SHP77 (cell line): ENCODE measurements around the gene IGFBP1.
A peak's percentile ranks its signal among the peaks of the same experiment; 100 is the strongest.

Experiments used
- DNase-seq, 2 experiments: peaks; one replicate each; lab custom pipeline; 2025; lab: John Stamatoyannopoulos, UW

IGFBP1 gene

DNA sequence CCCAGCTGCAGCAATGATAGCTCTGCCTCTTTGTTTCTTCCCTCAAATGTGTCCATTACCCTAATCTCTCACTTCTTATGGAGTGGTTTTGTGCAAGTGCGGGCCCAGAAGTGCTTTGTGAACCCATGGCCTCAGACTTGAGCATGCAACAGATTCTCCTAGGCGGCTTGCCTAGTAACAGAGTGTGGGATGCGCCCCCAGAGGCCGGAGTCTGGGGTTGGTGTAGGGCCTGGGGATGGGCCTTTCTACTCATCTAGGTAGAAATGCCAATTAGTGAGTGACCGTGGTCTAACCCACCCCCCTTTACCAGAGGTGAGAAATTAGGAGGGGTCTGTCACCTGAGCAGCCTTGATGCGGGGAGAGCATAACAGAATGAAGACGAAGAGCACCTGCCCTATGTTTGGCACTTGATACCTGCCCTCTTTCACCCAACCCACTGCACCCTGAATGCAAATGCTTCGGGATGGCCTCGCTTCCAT lies 7.0 kb upstream of the IGFBP1 start:
- DNase-seq = no peak

DNA sequence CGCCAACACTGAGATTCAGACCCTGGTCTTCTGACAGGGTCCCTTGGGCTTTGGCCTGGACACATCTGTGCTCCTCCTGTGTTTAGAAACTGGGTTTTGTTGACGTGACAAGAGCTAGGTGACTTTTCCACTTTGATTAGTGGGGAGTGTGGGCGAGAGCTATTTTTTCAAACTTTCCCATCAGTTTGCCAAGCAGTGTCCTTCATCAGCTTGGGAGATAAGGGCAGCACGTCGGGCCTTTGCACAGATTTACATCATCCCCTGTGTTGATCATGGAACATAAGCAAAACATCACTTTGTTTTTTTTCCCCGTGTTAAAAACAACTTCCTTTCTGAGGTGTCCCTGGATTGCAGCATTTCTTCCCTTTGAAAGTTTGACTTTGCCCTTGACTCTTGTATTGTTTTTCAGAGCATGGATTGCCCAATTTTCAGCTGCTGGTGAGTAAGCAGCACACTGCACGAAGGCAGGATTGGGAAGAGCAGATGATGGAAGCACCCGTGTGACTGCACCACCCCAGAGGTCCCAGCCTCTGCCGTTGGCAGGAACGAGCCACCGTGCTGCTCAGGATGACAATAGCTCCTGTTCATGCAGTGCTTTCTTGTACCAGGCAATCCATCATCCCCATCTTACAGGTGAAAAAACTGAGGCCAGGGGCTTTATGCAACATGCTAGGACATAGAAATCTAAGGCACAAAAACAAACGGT lies 6.4 kb upstream of the IGFBP1 start:
- no peak for DNase-seq

DNA sequence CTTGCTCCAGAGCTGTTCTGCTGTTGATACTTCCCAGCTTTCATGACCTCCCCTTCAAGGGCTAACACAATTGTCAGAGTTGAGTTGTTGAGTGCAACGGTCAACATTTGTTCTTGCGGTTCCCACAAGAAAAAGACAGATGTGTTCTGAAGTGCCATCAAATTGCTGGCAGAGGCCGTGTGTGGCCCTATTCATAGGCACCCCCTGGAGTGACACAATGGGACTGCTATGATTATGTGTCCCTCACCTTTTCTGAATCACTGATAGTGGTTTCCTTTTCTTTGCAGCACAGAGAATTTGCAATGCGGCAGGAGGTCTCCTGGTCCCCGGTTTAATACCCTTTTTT lies 5.8 kb upstream of the IGFBP1 start:
- DNase-seq = peak; percentile 62 to 70

DNA sequence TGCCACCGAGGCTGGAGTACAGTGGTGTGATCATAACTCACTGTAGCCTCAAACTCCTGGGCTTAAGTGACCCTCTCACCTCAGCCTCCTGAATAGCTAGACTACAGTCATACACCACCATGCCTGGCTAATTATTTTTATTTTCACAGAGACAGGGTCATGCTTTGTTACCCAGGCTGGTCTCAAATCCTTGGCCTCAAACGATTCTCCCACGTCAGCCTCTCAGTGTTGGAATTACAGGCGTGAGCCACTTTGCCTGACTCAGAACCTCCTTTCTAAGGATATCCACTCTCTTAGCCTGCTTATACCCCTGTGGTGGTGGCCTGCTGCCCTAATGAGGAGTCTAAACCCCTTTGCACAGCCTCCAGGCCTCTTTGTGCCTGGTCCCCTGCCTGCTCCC lies 4.2 kb upstream of the IGFBP1 start:
- DNase-seq = no peak

DNA sequence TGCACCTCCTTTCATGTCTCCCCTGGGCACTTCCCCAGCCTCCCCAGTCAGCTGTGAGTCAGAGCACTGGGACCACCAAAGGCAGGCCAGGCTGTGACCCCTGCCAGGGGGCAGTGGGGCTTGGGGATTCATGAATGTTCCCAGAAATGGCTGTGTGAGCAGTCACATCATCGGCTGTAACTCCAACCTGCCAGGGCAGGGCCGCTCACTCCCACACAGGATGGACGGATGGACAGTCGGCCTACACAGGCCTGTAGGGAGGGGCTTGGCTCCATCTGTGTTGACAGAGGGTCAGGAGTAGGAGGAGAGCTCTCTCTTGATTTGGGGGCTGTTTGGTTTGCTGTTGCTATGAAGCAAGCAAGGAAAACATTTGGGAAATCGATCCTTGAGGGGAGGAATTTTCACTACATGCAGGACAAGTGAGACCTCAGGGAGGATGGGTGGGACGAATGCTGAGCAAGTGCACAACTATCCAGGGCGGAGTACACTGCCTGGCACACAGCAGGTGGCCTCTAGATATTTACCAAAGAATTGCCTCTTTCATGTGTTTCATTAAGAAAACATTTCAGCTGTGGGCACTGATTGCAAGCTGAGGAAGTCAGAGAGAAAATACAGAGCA lies 2.9 kb upstream of the IGFBP1 start:
- peak in 1 of 2 experiments; percentile 22 for DNase-seq

DNA sequence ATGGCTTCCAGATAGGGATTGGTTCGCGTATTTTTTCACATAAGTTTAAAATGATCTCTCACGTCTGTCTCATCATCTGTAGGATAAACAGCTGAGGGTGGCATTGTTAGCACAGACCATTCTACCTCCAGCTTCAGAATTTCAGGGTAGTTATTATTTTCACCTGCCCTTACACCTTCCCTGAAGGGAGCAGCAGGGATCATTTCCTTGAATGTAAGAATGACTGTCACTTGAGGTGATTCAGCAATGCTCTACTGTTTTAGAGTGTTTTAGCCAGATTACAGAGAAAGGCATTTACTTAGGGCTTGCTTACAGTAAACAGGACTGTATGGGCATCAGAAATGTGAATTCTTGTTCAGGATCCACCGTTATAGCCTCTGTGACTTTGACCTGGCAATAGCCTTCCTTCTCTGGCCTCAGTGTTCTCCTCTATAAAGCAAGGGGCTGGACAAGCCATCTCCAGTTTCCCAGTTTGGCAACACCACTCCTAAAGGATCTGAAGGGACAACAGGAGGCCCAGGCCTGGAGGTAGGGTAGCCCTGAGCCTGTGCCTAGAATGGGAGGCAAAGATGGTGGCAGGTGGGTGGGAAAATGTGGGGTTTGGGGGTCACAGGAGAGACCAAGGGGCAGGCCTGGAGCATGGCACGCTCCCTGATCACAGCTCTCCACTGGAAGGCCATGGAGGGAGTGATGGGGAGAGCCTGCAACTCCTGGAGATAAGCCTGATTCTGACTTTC lies 1.2 kb upstream of the IGFBP1 start:
- no peak for DNase-seq

DNA sequence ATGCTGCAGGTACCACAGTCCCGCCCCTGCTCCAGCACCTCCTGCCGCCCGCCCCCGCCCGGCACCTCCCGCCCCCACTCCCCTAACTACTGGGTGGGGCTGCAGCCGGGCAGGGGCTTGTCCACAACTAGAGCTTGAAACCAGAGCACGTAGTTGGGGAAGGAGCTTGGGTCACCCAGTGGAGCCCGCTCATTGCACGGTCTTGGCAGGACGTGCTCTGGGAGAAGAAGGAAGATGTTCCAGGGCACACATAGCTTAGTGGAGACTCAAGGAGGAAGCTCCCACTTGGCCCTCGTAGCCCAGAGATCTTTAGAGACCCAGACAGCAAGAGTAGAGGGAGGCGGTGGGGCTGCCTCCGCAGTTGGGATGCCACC lies 692 bp downstream of the IGFBP1 start:
- no peak for DNase-seq

DNA sequence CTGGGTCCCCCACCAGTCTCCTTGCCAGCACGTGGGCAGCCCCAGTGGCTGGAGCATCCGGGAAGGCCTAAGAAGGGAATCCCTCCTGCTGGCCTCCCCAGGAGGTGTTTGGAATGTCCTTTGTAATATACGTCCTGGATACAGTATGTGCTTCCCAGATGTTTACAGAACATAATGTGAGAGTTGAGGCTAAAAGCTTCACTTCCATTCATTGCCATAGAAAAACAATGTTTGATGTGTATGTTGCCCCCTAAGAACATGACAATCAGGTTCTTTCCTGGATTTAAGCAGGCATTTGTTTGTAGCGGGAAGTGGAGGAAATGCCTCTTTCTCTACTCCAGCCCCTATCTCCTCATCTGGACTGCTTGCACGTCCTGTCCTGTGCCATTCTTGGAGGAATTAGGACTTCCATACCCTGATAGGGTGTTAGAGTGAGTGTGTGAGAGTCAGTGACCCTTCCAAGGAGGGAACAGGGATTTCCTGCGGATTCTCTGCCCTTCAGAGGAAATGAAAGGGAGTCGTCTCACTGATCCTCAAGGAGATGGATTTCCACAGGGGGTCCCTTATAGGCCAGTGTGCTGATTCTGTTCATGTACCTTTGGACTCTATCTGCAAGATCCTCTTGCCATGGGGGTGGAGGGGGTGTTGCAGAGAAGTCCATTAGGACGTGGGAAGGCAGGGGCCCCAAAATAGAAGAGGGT lies 1.2 kb downstream of the IGFBP1 start:
- DNase-seq = no peak

DNA sequence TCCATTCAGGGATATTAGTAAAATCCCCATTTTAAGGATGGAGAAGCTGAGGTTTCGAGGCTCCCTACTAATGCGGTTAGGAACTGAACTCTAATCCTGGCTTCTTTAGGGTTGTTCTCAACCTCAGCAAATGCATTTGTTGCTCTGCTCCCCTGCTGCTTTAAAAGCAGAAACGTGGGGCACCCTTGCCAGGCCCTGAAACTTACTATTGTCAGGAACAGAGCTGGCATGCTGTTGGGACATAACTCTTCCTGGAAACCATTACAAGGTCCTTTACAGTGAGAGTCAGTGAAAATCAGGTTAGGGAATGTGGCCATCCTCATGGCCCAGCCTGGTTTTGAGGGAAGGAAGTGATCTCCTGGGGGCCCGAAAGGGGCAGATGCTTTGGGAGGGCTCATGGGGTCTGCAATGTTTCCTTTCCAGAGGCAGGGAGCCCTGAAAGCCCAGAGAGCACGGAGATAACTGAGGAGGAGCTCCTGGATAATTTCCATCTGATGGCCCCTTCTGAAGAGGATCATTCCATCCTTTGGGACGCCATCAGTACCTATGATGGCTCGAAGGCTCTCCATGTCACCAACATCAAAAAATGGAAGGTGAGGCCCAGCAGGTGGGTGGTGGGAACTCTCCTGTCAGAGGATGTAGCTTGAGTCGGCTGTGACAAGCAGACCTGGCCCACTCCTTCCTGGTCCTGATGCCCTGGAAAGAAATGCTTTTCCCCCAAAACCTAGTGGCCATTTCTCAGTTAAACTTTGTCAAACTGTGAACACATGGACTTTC lies 2.0 kb downstream of the IGFBP1 start:
- no peak for DNase-seq

DNA sequence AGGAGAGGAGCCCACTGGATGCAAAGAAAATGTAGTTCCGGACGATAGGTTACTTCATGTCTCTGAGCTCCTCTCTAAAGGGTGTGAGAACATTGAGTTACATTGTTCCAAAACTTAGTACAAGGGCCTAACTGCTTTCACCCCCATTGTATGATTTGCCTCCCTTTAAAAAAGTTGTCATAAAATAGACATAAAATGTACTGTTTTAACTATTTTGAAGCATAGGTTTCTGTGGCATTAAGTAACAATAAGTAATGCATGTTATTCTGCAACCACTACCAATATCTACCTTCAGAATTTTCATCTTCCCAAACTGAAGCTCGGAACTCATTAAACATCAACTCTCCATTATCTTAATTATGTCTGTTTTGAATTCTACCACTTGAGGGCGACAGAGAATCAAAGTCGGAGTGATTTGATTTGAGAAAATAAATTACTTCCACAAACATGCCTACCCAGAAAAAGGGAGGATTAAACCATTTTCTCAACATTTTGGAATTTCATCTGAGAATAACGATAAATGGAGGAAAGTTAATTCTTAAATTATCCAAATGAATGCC lies 2.7 kb downstream of the IGFBP1 start:
- DNase-seq = peak; percentile 31 to 40

DNA sequence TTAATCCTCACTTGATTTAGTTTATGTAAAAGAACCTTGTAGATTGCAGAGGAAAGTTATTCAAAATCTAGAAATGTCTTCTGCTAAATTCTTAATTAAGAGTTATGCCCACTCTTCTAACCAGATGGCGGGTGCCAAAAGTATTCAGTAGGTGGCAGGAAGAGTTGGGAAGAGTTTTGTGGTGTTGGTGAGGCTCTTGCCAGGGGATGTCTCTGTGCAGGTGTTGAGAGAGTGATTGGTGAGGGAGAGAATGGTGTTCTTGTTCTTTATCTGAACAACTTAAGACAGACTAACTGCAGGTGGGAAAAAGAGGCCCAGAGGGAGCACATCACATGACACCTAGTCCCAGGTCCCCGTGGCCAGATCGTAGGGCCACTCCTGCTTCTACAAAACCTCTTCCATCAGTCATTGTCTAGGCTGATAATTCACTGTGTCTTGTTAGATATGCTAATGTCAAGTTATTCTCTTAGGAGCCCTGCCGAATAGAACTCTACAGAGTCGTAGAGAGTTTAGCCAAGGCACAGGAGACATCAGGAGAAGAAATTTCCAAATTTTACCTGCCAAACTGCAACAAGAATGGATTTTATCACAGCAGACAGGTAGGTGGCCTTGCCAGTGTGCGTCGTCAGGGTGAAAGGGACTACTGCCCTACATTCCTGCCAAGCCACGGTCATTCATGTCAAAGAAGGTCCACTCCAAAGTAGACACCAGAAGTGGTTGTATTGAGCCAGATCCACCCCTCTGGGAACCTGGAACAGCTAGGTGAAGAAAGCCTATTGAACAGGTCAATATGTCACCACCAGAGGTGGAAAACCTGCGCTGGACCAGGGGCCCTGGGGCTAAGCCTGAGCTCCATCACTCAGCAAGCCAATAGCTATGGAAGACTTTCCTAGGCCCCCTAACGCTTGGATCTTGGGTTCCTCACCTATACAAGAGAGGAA lies 3.4 kb downstream of the IGFBP1 start:
- DNase-seq = no peak

DNA sequence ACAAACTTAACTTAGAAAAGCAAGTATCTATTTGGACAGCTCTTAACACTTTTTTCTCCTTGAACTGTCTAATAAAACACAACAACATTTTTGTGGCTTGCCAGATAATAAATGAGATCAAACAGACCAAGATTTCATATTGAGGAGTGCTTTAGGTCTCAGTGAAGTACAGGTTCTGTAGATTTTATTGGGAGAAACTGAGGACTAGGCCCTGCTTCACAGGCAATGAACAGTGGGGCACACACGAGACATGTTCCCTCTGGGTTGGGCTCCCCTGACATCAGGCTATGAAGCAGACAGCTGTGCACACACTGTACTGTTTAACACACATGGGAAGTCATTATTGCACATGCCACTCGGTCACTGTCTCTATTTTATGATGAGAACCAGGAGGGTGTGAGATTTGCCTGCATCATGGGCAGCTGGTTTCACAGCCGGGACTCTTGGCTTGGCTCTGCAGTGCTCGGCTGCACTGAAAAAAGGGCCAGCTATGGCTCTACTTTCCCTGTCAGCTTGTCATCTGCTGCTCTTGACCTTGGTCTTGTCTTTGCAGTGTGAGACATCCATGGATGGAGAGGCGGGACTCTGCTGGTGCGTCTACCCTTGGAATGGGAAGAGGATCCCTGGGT lies 4.2 kb downstream of the IGFBP1 start:
- peak; percentile 66 to 80 for DNase-seq

DNA sequence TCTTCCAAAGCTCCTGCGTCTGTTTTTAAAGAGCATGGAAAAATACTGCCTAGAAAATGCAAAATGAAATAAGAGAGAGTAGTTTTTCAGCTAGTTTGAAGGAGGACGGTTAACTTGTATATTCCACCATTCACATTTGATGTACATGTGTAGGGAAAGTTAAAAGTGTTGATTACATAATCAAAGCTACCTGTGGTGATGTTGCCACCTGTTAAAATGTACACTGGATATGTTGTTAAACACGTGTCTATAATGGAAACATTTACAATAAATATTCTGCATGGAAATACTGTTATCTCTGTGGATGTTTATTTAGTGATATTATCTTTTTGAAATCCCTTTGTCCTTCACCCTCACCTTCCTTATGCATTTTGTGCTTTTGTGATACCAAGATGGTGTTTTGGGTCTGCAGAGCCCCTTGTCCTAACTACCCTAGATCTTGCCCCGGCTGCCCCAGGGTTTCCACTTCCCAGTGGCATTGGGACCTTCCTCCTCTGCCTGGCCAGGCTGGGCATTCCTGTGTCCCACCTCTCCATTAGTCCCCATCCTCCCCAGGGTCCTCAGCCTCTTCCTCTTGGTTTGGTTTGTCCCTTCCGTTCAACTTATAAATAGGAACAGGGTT lies 5.2 kb downstream of the IGFBP1 start:
- DNase-seq = no peak

DNA sequence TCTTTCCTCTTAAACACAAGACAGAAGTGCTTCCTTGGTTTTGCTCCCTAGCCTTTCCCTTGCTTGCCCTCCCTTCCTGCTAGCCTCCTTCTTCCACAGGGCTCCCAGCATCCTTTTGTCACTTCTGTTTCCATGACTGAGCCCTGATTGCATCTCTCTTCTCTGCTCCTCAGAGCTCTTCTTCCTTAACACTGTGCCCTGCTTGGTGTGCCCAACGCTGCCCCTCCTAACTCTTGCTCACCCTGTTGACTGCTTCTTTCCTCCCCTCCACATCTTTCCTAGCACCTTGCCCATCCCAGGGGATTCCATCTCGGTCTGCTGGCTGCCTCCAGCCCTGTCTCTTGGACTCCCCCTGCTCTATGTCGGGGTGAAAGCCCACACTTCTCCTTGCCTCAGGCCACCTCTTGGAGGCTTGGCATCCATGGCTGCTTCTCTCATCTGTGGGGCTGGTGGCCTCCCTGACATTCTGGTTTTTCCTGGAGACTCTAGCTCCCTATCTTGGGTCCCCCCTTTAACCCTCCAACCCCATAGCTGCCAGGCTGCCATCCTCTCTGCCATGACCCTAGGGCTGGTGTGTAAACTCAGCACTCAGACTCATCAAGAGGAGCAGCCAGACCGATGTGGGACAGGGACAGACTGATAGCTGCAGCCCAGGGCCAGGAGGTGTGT lies 5.8 kb downstream of the IGFBP1 start:
- no peak for DNase-seq

DNA sequence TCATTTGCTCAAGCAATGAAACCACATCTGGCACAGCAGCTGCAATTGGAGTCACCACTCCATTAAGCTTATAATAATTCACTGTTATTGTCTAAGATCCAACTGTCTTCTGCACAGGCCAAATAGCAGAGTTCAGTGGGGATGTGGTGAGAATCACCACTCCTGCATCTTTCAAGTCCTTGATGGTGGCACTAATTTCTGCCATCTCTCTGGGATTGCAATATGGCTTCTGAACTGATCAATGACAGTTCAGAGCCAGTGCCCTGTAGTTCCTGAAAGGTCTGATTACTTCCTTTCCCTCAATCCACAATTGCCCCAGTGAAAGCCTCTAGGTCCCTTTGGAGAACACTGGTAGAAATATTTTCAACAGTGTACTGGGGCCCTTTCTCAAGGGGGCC lies 6.4 kb downstream of the IGFBP1 start:
- no peak for DNase-seq

DNA sequence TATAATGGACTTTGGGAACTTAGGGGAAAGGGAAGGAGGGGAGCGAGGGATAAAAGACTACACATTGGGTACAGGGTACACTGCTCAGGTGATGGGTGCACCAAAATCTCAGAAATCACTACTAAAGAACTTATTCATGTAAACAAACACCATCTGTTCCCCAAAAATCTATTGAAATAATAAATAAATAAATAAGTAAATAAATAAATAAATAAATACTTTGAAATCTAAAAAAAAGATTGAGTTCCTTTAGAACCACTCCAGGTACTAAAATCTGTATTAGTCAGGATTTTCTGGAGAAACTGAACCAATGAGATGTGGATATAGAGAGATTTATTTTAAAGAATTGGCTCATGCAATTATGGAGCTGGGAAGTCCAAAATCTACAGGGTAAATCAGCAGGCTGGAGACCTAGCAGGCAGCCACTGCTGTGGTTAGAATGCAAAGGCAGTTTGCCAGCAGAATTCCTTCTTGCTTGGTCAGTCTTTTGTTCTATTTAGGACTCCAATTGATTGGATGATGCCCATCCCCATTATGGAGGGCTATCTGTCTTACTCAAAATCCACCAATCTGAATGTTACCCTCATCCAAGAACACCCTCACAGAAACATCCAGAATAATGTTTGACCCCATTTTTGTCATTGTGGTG lies 8.9 kb downstream of the IGFBP1 start:
- no peak for DNase-seq

DNA sequence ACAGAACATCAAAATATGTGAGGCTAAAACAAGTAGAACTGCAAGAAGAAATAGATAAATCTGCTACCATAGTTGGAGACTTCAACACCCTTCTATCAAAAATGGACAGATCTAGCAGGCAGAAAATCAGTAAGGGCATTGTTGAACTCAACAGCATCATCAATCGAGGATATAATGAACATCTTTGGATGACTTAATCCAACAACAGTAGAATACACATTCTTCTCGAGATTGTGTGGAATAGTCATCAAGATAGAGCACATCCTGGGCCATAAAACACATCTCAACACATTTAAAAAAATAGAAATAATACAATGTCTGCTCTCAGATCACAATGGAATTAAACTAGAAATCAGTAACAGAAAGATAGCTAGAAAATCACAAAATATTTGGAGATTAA lies 9.9 kb downstream of the IGFBP1 start:
- DNase-seq = no peak

DNA sequence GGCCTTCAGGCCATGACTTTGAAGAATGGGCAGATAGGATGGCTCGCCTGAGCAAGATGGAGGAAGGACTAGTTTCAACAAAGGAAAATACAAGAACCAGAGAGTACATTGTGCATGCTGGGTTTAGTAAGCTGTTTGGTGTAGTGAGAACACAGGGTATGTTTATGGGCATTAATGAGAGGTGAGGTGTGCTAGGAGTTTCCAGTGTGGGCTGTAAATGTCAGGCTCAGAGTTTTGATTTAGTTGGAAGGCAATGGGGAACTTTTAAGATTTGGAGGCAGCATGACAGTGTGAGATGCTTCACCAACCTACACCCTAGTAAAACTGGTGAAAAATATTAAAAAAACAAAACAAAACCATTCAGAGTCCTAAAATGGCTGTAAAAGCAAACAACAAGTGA lies 13.3 kb downstream of the IGFBP1 start:
- no peak for DNase-seq
